ENCODE data around the gene MCEMP1. TPM values are rescaled to one million over a fixed set of nuclear protein-coding genes. Genes with fewer than 3 reads are reported as not detected.

Gene MCEMP1
- polyA plus RNA-seq, 1 experiment = not detected

- H3K4me3 ChIP-seq (ENCODE audit: low read depth, low read length) = no peak overlapping the region
- H3K27me3 ChIP-seq (ENCODE audit: control insufficient read depth, insufficient read depth, low read length) = peaks cover 8% of the 10 kb centered on the region
- TF ChIP-seq CTCF (IDR thresholded peaks at IDR 0.05; ENCODE audit: low read depth, low read length) = no peak
- CTCF ChIA-PET = interaction anchor here (2.5 to 2.7 kb wide), 2 partner anchors 12 to 17 kb away, joined by 7 to 13 read pairs; partner anchors contain the start of gene TRAPPC5
- POLR2A ChIA-PET = interaction anchor here (0.6 to 1.2 kb wide), 2 partner anchors 34 to 532 kb away, joined by 3 read pairs; partner anchors contain the start of gene PET100
- DNase-seq (ENCODE audit: low read depth, low spot score) = no peak
- H3K27ac ChIP-seq (ENCODE audit: low read depth, low read length) = no peak overlapping the region
- H3K9me3 ChIP-seq (ENCODE audit: control insufficient read depth, insufficient read depth, low read length) = no peaks in the 10 kb centered on the region
These were observed 13.2 kb upstream of the MCEMP1 start for GRCh38 chr19:7663706-7664105.

- POLR2A ChIA-PET = no interaction called here
These were observed 11.8 kb upstream of the MCEMP1 start for GRCh38 chr19:7665076-7665475.

GRCh38 chr19:7668842-7669241 is 8.0 kb upstream of the MCEMP1 start, which contains the start of gene RETN:
TSS of gene RETN (plus strand) at chr19:7669049. CDS start at chr19:7669327, 278 bp downstream.
- Histone ChIP-seq H3K9me3 (ENCODE audit: control insufficient read depth, insufficient read depth, low read length) (peaks cover under 1% of the 10 kb centered on the region; the same call in 1 of the 2 replicates), H3K4me3 (ENCODE audit: low read depth, low read length) (no peak within 1 kb of the TSS), H3K27ac (ENCODE audit: low read depth, low read length) (no peak within 1 kb of the TSS), H3K27me3 (ENCODE audit: control insufficient read depth, insufficient read depth, low read length) (peaks cover 18% of the 10 kb centered on the region)
- no peak for DNase-seq (ENCODE audit: low read depth, low spot score)
- ChIA-PET CTCF (interaction anchor here (0.9 kb wide), 1 partner anchor 12 kb away, joined by 4 read pairs; the partner anchor contains the start of gene TRAPPC5), POLR2A (no interaction called here)
- TF ChIP-seq CTCF (IDR thresholded peaks at IDR 0.05; ENCODE audit: low read depth, low read length) = no peak

More at GRCh38 chr19:7665076-7665475, 11.8 kb upstream of the MCEMP1 start:
- H3K4me3 ChIP-seq (ENCODE audit: low read depth, low read length) = no peak overlapping the region
- H3K27ac ChIP-seq (ENCODE audit: low read depth, low read length) = no peak overlapping the region
- CTCF ChIA-PET = interaction anchor here (0.8 to 2.7 kb wide), 4 partner anchors 13 to 135 kb away, joined by 3 to 13 read pairs (median 8); partner anchors contain the start of gene TRAPPC5
- peaks cover 9% of the 10 kb centered on the region for H3K27me3 ChIP-seq (ENCODE audit: control insufficient read depth, insufficient read depth, low read length)
- TF ChIP-seq CTCF (IDR thresholded peaks at IDR 0.05; ENCODE audit: low read depth, low read length) = no peak
- peak; percentile 46 for DNase-seq (ENCODE audit: low read depth, low spot score)
- no peaks in the 10 kb centered on the region for H3K9me3 ChIP-seq (ENCODE audit: control insufficient read depth, insufficient read depth, low read length)

- no peak overlapping the region for H3K4me3 ChIP-seq (ENCODE audit: low read depth, low read length)
- no peak for DNase-seq (ENCODE audit: low read depth, low spot score)
- peaks cover 18% of the 10 kb centered on the region for H3K27me3 ChIP-seq (ENCODE audit: control insufficient read depth, insufficient read depth, low read length)
- TF ChIP-seq CTCF (IDR thresholded peaks at IDR 0.05; ENCODE audit: low read depth, low read length) = no peak
- peaks cover 6% of the 10 kb centered on the region for H3K9me3 ChIP-seq (ENCODE audit: control insufficient read depth, insufficient read depth, low read length)
- ChIA-PET POLR2A (no interaction called here), CTCF (no interaction called here)
- no peak overlapping the region for H3K27ac ChIP-seq (ENCODE audit: low read depth, low read length)
These were observed 7.2 kb upstream of the MCEMP1 start for GRCh38 chr19:7669641-7670040.

- Histone ChIP-seq H3K9me3 (ENCODE audit: control insufficient read depth, insufficient read depth, low read length) (peaks cover 6% of the 10 kb centered on the region), H3K27me3 (ENCODE audit: control insufficient read depth, insufficient read depth, low read length) (peaks cover 18% of the 10 kb centered on the region), H3K27ac (ENCODE audit: low read depth, low read length) (no peak overlapping the region), H3K4me3 (ENCODE audit: low read depth, low read length) (no peak overlapping the region)
- ChIA-PET CTCF (interaction anchor here (2.9 kb wide), 1 partner anchor 10 kb away, joined by 15 read pairs; the partner anchor contains the start of gene TRAPPC5), POLR2A (no interaction called here)
- DNase-seq (ENCODE audit: low read depth, low spot score) = no peak
- no peak for TF ChIP-seq CTCF (IDR thresholded peaks at IDR 0.05; ENCODE audit: low read depth, low read length)
These were observed 6.6 kb upstream of the MCEMP1 start for GRCh38 chr19:7670150-7670783.

Data from AG04450 (cell line).